ENCODE results near the gene MPP2.

DNA sequence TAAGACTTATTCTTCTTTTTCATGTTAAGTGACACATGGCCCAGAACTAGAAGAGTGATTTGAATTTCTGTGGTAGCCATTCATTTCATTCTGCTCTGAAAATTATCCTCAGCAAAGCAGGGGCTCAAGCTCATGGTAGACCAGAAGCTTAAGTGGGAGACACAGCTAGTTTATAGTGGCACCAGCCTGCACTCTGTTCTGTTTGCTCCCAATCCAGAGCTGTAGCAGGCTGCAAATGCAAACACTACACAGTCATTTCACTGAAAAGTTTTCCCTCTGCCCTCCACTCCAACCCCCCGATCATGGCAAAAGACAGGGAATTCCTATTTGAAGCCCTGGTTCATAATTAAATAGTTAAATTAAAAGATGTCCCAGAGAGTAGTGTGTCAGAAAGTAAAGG, 17.1 kb downstream of the MPP2 start:
- TF ChIP-seq, protein P1, sequence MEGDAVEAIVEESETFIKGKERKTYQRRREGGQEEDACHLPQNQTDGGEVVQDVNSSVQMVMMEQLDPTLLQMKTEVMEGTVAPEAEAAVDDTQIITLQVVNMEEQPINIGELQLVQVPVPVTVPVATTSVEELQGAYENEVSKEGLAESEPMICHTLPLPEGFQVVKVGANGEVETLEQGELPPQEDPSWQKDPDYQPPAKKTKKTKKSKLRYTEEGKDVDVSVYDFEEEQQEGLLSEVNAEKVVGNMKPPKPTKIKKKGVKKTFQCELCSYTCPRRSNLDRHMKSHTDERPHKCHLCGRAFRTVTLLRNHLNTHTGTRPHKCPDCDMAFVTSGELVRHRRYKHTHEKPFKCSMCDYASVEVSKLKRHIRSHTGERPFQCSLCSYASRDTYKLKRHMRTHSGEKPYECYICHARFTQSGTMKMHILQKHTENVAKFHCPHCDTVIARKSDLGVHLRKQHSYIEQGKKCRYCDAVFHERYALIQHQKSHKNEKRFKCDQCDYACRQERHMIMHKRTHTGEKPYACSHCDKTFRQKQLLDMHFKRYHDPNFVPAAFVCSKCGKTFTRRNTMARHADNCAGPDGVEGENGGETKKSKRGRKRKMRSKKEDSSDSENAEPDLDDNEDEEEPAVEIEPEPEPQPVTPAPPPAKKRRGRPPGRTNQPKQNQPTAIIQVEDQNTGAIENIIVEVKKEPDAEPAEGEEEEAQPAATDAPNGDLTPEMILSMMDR (conservative IDR thresholded peaks at IDR 0.05; ENCODE audit: low read depth, low read length): no peak
- no peak for TF ChIP-seq EZH2 (IDR thresholded peaks at IDR 0.05; ENCODE audit: borderline replicate concordance, low read depth, low read length, poor library complexity, severe bottlenecking)
